GM23338 (cell line): Measurements from ENCODE around the gene KCND2.

Experiments used
- CREB1 ChIP-seq: fragments of 250-450 bp; sonication (Bioruptor Pico); IDR thresholded peaks from 2 replicates; pipeline ENCODE4 v1.5.0; 2020; ENCODE audit warnings: low read depth, mild to moderate bottlenecking, moderate library complexity
- EZH2 ChIP-seq: fragments of 200-600 bp; sonication (generic); IDR thresholded peaks from one replicate; pipeline ENCODE4 v1.8.0; 2017; ENCODE audit warnings: antibody characterized with exemption, mild to moderate bottlenecking, low read depth; ENCODE audit not compliant: unreplicated experiment
- EZH2phosphoT487 ChIP-seq: fragments of 200-600 bp; sonication (generic); IDR thresholded peaks from one replicate; pipeline ENCODE4 v1.8.1; 2018; ENCODE audit warnings: antibody characterized with exemption; ENCODE audit not compliant: unreplicated experiment
- JUNB ChIP-seq: IDR thresholded peaks from one replicate; pipeline ENCODE4 v1.6.1; 2016; ENCODE audit warnings: antibody characterized with exemption; ENCODE audit not compliant: unreplicated experiment
- NANOG ChIP-seq: IDR thresholded peaks from 2 replicates; pipeline ENCODE4 v1.6.1; 2016; ENCODE audit warnings: antibody characterized with exemption, borderline replicate concordance
- POLR2AphosphoS5 ChIP-seq: IDR thresholded peaks from 2 replicates; pipeline ENCODE4 v1.6.1; 2016; ENCODE audit warnings: antibody characterized with exemption, low read depth
- STAT1 ChIP-seq: IDR thresholded peaks from one replicate; pipeline ENCODE4 v1.6.1; 2016; ENCODE audit warnings: antibody characterized with exemption; ENCODE audit not compliant: unreplicated experiment
- TF ChIP-seq, protein P1 (sequence below), 2 experiments: fragments of 200-600 bp in 1 of 2; sonication (generic) in 1 of 2; conservative IDR thresholded peaks; 2 replicates each; pipeline versions ENCODE4 v1.5.1 to v1.6.1; 2016 to 2017; ENCODE audit warnings: antibody characterized with exemption in 2 of 2, low read depth in 2 of 2, mild to moderate bottlenecking in 2 of 2, moderate library complexity in 1 of 2
- TF ChIP-seq, protein P2 (sequence below): fragments of 250-450 bp; sonication (Bioruptor Pico); IDR thresholded peaks from 2 replicates; pipeline ENCODE4 v1.5.0; 2020; ENCODE audit warnings: mild to moderate bottlenecking, moderate library complexity
- TF ChIP-seq, protein P3 (sequence below): IDR thresholded peaks from one replicate; pipeline ENCODE4 v1.6.1; 2018; ENCODE audit warnings: antibody characterized with exemption; ENCODE audit not compliant: unreplicated experiment
- TF ChIP-seq, protein P4 (sequence below): IDR thresholded peaks from 2 replicates; pipeline ENCODE4 v1.6.1; 2016; ENCODE audit warnings: antibody characterized with exemption

GRCh38 chr7:120588416-120588815, 315.4 kb downstream of the KCND2 start:
- TF ChIP-seq, protein P1, sequence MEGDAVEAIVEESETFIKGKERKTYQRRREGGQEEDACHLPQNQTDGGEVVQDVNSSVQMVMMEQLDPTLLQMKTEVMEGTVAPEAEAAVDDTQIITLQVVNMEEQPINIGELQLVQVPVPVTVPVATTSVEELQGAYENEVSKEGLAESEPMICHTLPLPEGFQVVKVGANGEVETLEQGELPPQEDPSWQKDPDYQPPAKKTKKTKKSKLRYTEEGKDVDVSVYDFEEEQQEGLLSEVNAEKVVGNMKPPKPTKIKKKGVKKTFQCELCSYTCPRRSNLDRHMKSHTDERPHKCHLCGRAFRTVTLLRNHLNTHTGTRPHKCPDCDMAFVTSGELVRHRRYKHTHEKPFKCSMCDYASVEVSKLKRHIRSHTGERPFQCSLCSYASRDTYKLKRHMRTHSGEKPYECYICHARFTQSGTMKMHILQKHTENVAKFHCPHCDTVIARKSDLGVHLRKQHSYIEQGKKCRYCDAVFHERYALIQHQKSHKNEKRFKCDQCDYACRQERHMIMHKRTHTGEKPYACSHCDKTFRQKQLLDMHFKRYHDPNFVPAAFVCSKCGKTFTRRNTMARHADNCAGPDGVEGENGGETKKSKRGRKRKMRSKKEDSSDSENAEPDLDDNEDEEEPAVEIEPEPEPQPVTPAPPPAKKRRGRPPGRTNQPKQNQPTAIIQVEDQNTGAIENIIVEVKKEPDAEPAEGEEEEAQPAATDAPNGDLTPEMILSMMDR (conservative IDR thresholded peaks at IDR 0.05; ENCODE audit: low read depth in 2 of 2) = no peak
- TF ChIP-seq, protein P2, sequence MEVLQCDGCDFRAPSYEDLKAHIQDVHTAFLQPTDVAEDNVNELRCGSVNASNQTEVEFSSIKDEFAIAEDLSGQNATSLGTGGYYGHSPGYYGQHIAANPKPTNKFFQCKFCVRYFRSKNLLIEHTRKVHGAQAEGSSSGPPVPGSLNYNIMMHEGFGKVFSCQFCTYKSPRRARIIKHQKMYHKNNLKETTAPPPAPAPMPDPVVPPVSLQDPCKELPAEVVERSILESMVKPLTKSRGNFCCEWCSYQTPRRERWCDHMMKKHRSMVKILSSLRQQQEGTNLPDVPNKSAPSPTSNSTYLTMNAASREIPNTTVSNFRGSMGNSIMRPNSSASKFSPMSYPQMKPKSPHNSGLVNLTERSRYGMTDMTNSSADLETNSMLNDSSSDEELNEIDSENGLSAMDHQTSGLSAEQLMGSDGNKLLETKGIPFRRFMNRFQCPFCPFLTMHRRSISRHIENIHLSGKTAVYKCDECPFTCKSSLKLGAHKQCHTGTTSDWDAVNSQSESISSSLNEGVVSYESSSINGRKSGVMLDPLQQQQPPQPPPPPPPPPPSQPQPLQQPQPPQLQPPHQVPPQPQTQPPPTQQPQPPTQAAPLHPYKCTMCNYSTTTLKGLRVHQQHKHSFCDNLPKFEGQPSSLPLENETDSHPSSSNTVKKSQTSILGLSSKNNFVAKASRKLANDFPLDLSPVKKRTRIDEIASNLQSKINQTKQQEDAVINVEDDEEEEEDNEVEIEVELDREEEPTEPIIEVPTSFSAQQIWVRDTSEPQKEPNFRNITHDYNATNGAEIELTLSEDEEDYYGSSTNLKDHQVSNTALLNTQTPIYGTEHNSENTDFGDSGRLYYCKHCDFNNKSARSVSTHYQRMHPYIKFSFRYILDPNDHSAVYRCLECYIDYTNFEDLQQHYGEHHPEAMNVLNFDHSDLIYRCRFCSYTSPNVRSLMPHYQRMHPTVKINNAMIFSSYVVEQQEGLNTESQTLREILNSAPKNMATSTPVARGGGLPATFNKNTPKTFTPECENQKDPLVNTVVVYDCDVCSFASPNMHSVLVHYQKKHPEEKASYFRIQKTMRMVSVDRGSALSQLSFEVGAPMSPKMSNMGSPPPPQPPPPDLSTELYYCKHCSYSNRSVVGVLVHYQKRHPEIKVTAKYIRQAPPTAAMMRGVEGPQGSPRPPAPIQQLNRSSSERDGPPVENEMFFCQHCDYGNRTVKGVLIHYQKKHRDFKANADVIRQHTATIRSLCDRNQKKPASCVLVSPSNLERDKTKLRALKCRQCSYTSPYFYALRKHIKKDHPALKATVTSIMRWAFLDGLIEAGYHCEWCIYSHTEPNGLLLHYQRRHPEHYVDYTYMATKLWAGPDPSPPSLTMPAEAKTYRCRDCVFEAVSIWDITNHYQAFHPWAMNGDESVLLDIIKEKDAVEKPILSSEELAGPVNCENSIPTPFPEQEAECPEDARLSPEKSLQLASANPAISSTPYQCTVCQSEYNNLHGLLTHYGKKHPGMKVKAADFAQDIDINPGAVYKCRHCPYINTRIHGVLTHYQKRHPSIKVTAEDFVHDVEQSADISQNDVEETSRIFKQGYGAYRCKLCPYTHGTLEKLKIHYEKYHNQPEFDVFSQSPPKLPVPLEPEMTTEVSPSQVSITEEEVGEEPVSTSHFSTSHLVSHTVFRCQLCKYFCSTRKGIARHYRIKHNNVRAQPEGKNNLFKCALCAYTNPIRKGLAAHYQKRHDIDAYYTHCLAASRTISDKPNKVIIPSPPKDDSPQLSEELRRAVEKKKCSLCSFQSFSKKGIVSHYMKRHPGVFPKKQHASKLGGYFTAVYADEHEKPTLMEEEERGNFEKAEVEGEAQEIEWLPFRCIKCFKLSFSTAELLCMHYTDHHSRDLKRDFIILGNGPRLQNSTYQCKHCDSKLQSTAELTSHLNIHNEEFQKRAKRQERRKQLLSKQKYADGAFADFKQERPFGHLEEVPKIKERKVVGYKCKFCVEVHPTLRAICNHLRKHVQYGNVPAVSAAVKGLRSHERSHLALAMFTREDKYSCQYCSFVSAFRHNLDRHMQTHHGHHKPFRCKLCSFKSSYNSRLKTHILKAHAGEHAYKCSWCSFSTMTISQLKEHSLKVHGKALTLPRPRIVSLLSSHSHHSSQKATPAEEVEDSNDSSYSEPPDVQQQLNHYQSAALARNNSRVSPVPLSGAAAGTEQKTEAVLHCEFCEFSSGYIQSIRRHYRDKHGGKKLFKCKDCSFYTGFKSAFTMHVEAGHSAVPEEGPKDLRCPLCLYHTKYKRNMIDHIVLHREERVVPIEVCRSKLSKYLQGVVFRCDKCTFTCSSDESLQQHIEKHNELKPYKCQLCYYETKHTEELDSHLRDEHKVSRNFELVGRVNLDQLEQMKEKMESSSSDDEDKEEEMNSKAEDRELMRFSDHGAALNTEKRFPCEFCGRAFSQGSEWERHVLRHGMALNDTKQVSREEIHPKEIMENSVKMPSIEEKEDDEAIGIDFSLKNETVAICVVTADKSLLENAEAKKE (CRISPR knock-in tag) = no peak
- TF ChIP-seq POLR2AphosphoS5 (no peak), EZH2 (no peak), CREB1 (no peak), JUNB (no peak), EZH2phosphoT487 (no peak), NANOG (no peak), STAT1 (no peak)
- TF ChIP-seq, protein P3, sequence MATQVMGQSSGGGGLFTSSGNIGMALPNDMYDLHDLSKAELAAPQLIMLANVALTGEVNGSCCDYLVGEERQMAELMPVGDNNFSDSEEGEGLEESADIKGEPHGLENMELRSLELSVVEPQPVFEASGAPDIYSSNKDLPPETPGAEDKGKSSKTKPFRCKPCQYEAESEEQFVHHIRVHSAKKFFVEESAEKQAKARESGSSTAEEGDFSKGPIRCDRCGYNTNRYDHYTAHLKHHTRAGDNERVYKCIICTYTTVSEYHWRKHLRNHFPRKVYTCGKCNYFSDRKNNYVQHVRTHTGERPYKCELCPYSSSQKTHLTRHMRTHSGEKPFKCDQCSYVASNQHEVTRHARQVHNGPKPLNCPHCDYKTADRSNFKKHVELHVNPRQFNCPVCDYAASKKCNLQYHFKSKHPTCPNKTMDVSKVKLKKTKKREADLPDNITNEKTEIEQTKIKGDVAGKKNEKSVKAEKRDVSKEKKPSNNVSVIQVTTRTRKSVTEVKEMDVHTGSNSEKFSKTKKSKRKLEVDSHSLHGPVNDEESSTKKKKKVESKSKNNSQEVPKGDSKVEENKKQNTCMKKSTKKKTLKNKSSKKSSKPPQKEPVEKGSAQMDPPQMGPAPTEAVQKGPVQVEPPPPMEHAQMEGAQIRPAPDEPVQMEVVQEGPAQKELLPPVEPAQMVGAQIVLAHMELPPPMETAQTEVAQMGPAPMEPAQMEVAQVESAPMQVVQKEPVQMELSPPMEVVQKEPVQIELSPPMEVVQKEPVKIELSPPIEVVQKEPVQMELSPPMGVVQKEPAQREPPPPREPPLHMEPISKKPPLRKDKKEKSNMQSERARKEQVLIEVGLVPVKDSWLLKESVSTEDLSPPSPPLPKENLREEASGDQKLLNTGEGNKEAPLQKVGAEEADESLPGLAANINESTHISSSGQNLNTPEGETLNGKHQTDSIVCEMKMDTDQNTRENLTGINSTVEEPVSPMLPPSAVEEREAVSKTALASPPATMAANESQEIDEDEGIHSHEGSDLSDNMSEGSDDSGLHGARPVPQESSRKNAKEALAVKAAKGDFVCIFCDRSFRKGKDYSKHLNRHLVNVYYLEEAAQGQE = no peak
- TF ChIP-seq, protein P4, sequence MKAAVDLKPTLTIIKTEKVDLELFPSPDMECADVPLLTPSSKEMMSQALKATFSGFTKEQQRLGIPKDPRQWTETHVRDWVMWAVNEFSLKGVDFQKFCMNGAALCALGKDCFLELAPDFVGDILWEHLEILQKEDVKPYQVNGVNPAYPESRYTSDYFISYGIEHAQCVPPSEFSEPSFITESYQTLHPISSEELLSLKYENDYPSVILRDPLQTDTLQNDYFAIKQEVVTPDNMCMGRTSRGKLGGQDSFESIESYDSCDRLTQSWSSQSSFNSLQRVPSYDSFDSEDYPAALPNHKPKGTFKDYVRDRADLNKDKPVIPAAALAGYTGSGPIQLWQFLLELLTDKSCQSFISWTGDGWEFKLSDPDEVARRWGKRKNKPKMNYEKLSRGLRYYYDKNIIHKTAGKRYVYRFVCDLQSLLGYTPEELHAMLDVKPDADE = no peak
